Lung (tissue), 12 donors: Measurements from ENCODE around the gene TBATA. TPM values are rescaled to one million over a fixed set of nuclear protein-coding genes. Genes with fewer than 3 reads are reported as not detected.

Experiments
- ATAC-seq: fragments of 200-7000 bp; cut with Tn5 transposase; one replicate; pipeline ENCODE4 v1.9.1; 2020; ENCODE audit warnings: moderate number of reproducible peaks; ENCODE audit not compliant: insufficient read depth, low FRiP score
- DNase-seq, 3 donors: peaks; one replicate each; pipeline ENCODE4 v3.0.0-alpha.2; 2013 to 2017
- H3K27ac ChIP-seq, 2 donors: one replicate each; pipeline ENCODE4 v1.5.1; 2013; ENCODE audit warnings: mild to moderate bottlenecking in 2 of 2, moderate library complexity in 2 of 2, control low read depth in 1 of 2, inconsistent platforms in 1 of 2, low read depth in 1 of 2, low read length in 1 of 2
- H3K27me3 ChIP-seq, 3 donors: one replicate each; pipeline ENCODE4 v1.5.1; 2013; ENCODE audit warnings: low read length in 2 of 3; ENCODE audit not compliant: control insufficient read depth in 3 of 3, insufficient read depth in 3 of 3
- H3K36me3 ChIP-seq, 4 donors: one replicate each; pipeline ENCODE4 v1.5.1; 2013; ENCODE audit warnings: low read length in 4 of 4, mild to moderate bottlenecking in 1 of 4, moderate library complexity in 1 of 4; ENCODE audit not compliant: control insufficient read depth in 4 of 4, insufficient read depth in 4 of 4
- H3K4me1 ChIP-seq, 5 donors: one replicate each; pipeline ENCODE4 v1.5.1; 2013; ENCODE audit warnings: low read length in 5 of 5, mild to moderate bottlenecking in 2 of 5, moderate library complexity in 1 of 5; ENCODE audit not compliant: control insufficient read depth in 5 of 5, insufficient read depth in 5 of 5
- H3K4me3 ChIP-seq: one replicate; pipeline ENCODE4 v1.5.1; 2013; ENCODE audit warnings: mild to moderate bottlenecking, control low read depth, moderate library complexity
- H3K9ac ChIP-seq, 2 donors: one replicate each; pipeline ENCODE4 v1.5.1; 2013; ENCODE audit warnings: low read length in 2 of 2, control low read depth in 1 of 2; ENCODE audit not compliant: insufficient read depth in 1 of 2
- H3K9me3 ChIP-seq, 4 donors: one replicate each; pipeline ENCODE4 v1.5.1; 2013; ENCODE audit warnings: low read length in 3 of 4, mild to moderate bottlenecking in 1 of 4, moderate library complexity in 1 of 4; ENCODE audit not compliant: control insufficient read depth in 4 of 4, insufficient read depth in 3 of 4
- CTCF ChIP-seq: IDR thresholded peaks from 2 replicates; pipeline ENCODE4 v1.5.1; 2012; ENCODE audit warnings: mild to moderate bottlenecking; ENCODE audit errors: control extremely low read depth, extremely low read depth
- WGBS, 2 donors: extraction: QIAGEN DNeasy Blood & Tissue Kit; methylation state at CpG; one replicate each; pipeline ENCODE4 v1.1.7; 2013; 5-methylcytosine and 5-hydroxymethylcytosine counted together
- polyA plus RNA-seq, 2 donors: library from polyadenylated mRNA; stranded (reverse); fragments of 200-250 nt; gene quantifications; one replicate each; pipeline ENCODE4 v1.2.1, GENCODE V29; 2013
- total RNA-seq, 2 donors: library from RNA; depleted of rRNA in 1 of 2; stranded (reverse); fragments of >200 nt in 1 of 2; gene quantifications; one replicate each; pipeline ENCODE4 v1.2.1, GENCODE V29; 2014 to 2021
- donor health status: control.
- donor health status: control.
- donor health status: Bipolar disorder and iron deficiency.
- donor health status: healthy.
- donor health status: DM: yes; HTN: yes; CAD: no.

Gene TBATA
- total and polyA plus RNA-seq, 4 donors: not detected

GRCh38 chr10:70756700-70757360, 28.3 kb downstream of the TBATA start:
- ATAC-seq: no peak
- no peak for DNase-seq
- Histone ChIP-seq H3K9me3 (no peaks in the 10 kb centered on the region), H3K36me3 (no peaks in the 10 kb centered on the region), H3K27ac (no peak overlapping the region), H3K9ac (no peak overlapping the region), H3K4me3 (no peak overlapping the region), H3K27me3 (no peaks in the 10 kb centered on the region), H3K4me1 (peaks cover 0 to 16% (median 6%) of the 10 kb centered on the region in 5 donors)
- WGBS, 2 donors: 88 to 91% methylated on average over 8 of the region's 8 CpGs
- no peak for TF ChIP-seq CTCF

GRCh38 chr10:70753841-70754621, 31.1 kb downstream of the TBATA start:
- peaks cover 0 to 6% (median 0%) of the 10 kb centered on the region in 5 donors for H3K4me1 ChIP-seq
- H3K9ac ChIP-seq: no peak overlapping the region
- no peaks in the 10 kb centered on the region for H3K27me3 ChIP-seq
- H3K36me3 ChIP-seq: no peaks in the 10 kb centered on the region
- DNase-seq (no peak), ATAC-seq (no peak)
- H3K27ac ChIP-seq: no peak overlapping the region
- no peaks in the 10 kb centered on the region for H3K9me3 ChIP-seq
- H3K4me3 ChIP-seq: no peak overlapping the region
- TF ChIP-seq CTCF: no peak
- WGBS, 2 donors: 67 to 79% methylated on average over 15 of the region's 15 CpGs

- Histone ChIP-seq H3K27ac (no peak overlapping the region), H3K4me1 (peaks cover 0 to 6% (median 0%) of the 10 kb centered on the region in 5 donors), H3K36me3 (no peaks in the 10 kb centered on the region), H3K9me3 (no peaks in the 10 kb centered on the region), H3K4me3 (no peak overlapping the region), H3K27me3 (no peaks in the 10 kb centered on the region), H3K9ac (no peak overlapping the region)
- 87 to 88% methylated on average over 10 of the region's 10 CpGs for WGBS, 2 donors
- no peak for TF ChIP-seq CTCF
- no peak for DNase-seq
- ATAC-seq: no peak
These were observed 32.0 kb downstream of the TBATA start for GRCh38 chr10:70753026-70753663.
